ENCODE measurements around the gene PCMTD2. TPM values are rescaled to one million over a fixed set of nuclear protein-coding genes. Genes with fewer than 3 reads are reported as not detected.

PCMTD2 gene
- total and polyA plus RNA-seq, 2 of the 13 experiments (the other 11 are each of a cell fraction or from before 2014, with no cell fraction given), result 47.0 to 76.9 TPM

- TF ChIP-seq ZNF687 (CRISPR knock-in tag; IDR thresholded peaks at IDR 0.05) (peak; percentile 18; the same call in 1 of the 2 replicates), ZKSCAN1 (IDR thresholded peaks at IDR 0.05; ENCODE audit: low read length) (no peak), ZNF280B (CRISPR knock-in tag; IDR thresholded peaks at IDR 0.05; ENCODE audit: borderline replicate concordance) (0 out of 2 replicates have a peak, but pooled peaks have one; percentile 22)
These were observed 8.8 kb upstream of the PCMTD2 start (continued) for GRCh38 chr20:64246616-64247306.

- Histone ChIP-seq H3K4me2 (ENCODE audit: low read depth, low read length) (no peak overlapping the region), H3K4me1 (ENCODE audit: insufficient read depth, low read length) (peaks cover 69% of the 10 kb centered on the region), H3K4me3 (replicated peaks in 1 of 3; ENCODE audit: insufficient read depth in 1 of 3, low read depth in 2 of 3, low read length in 3 of 3) (no peak overlapping the region), H3K9ac (ENCODE audit: insufficient read depth, low read depth, low read length) (no peak overlapping the region), H3K79me2 (ENCODE audit: insufficient read depth, low read length) (no peaks in the 10 kb centered on the region), H3K36me3 (replicated peaks in 1 of 2; ENCODE audit: control insufficient read depth in 1 of 2, insufficient read depth in 2 of 2, low read length in 2 of 2) (no peaks in the 10 kb centered on the region), H4K20me1 (ENCODE audit: insufficient read depth, low read length) (no peaks in the 10 kb centered on the region), H3K27me3 (ENCODE audit: control insufficient read depth in 1 of 2, insufficient read depth in 2 of 2, low read length in 2 of 2) (peaks cover 8 to 28% of the 10 kb centered on the region in 2 experiments), H2AFZ (ENCODE audit: low read length) (no peak overlapping the region), H3K9me3 (ENCODE audit: low read length) (no peaks in the 10 kb centered on the region), H3K27ac (ENCODE audit: extremely low read length, insufficient read depth, low read length) (no peak overlapping the region)
- FAIRE-seq, result no peak
- in situ Hi-C loops (cut with HindIII; ENCODE audit: extremely low pct_ligation_motif_present, low pct_unique_long_range_greater_than_20kb), result no loop called here
- DNase-seq (ENCODE audit: low spot score), result no peak
- intact Hi-C loops (cut with micrococcal nuclease; ENCODE audit: unreplicated experiment), result no loop called here
- ChIA-PET POLR2A (interaction anchor here (2.0 kb wide), 1 partner anchor 8 kb away, joined by 8 read pairs; the partner anchor contains the start of gene PCMTD2), CTCF (ENCODE audit: low intra/inter-chr PET ratio, low total read pairs) (no interaction called here)
- WGBS (ENCODE audit: low lambda C conversion rate), result 50% methylated on average over 9 of the region's 9 CpGs
- TF ChIP-seq RXRA (CRISPR knock-in tag; IDR thresholded peaks at IDR 0.05) (0 out of 2 replicates have a peak, but pooled peaks have one; percentile 10), MLXIP (CRISPR knock-in tag; IDR thresholded peaks at IDR 0.05; ENCODE audit: borderline replicate concordance) (no peak), NFE2L1 (CRISPR knock-in tag; IDR thresholded peaks at IDR 0.05; ENCODE audit: borderline replicate concordance) (0 out of 2 replicates have a peak, but pooled peaks have one; percentile 62), ATF7 (IDR thresholded peaks at IDR 0.05) (no peak), ATF7 (CRISPR knock-in tag; IDR thresholded peaks at IDR 0.05) (no peak)
- no peak for ATAC-seq
- BruUV-seq (replicated peaks), result no TSS peak
These were observed 8.3 kb upstream of the PCMTD2 start for GRCh38 chr20:64247307-64247618.
